Measurements from ENCODE around the gene EIF4E.
"Not testable (repeated sequence)": the region's sequence is repeated elsewhere in the genome, so short reads cannot be mapped to it uniquely, and the experiment has no call there.

EIF4E gene

GRCh38 chr4:98929341-98930267, 671 bp upstream of the EIF4E start:
- no peak for TF ChIP-seq CTCF (IDR thresholded peaks at IDR 0.05; ENCODE audit: low read depth, low read length)
- DNase-seq = peak; percentile 44
- H3K9me3 ChIP-seq = no peaks in the 10 kb centered on the region
- peak overlapping the region; percentile 93 for H3K4me3 ChIP-seq (ENCODE audit: low read depth, low read length)
- no peaks in the 10 kb centered on the region for H3K27me3 ChIP-seq
- H3K36me3 ChIP-seq = peaks cover 21% of the 10 kb centered on the region
- H3K4me1 ChIP-seq = no peaks in the 10 kb centered on the region

GRCh38 chr4:98928131-98928504, 815 bp downstream of the EIF4E start:
- no peak for TF ChIP-seq CTCF (IDR thresholded peaks at IDR 0.05; ENCODE audit: low read depth, low read length)

GRCh38 chr4:98926257-98926656, 2.7 kb downstream of the EIF4E start:
- H3K27me3 ChIP-seq; DNase-seq; H3K4me1 ChIP-seq; H3K9me3 ChIP-seq; H3K4me3 ChIP-seq (ENCODE audit: low read depth, low read length): not testable (repeated sequence)
- peaks cover 36% of the 10 kb centered on the region for H3K36me3 ChIP-seq

More at GRCh38 chr4:98928131-98928504, 815 bp downstream of the EIF4E start:
- H3K27me3 ChIP-seq = no peaks in the 10 kb centered on the region
- H3K4me3 ChIP-seq (ENCODE audit: low read depth, low read length) = peak overlapping the region; percentile 93
- DNase-seq = peak; percentile 89
- no peaks in the 10 kb centered on the region for H3K9me3 ChIP-seq
- no peaks in the 10 kb centered on the region for H3K4me1 ChIP-seq
- H3K36me3 ChIP-seq = peaks cover 23% of the 10 kb centered on the region

- H3K9me3 ChIP-seq = no peaks in the 10 kb centered on the region
- no peak overlapping the region for H3K4me3 ChIP-seq (ENCODE audit: low read depth, low read length)
- no peaks in the 10 kb centered on the region for H3K4me1 ChIP-seq
- DNase-seq = no peak
- no peak for TF ChIP-seq CTCF (IDR thresholded peaks at IDR 0.05; ENCODE audit: low read depth, low read length)
- H3K27me3 ChIP-seq = no peaks in the 10 kb centered on the region
- peaks cover 43% of the 10 kb centered on the region for H3K36me3 ChIP-seq
Observed at GRCh38 chr4:98921292-98921691, 7.6 kb downstream of the EIF4E start.

- Histone ChIP-seq H3K27me3 (no peaks in the 10 kb centered on the region), H3K9me3 (no peaks in the 10 kb centered on the region), H3K4me1 (no peaks in the 10 kb centered on the region), H3K4me3 (ENCODE audit: low read depth, low read length) (no peak overlapping the region), H3K36me3 (peaks cover 31% of the 10 kb centered on the region)
- no peak for DNase-seq
- TF ChIP-seq CTCF (IDR thresholded peaks at IDR 0.05; ENCODE audit: low read depth, low read length) = no peak
Observed at GRCh38 chr4:98919996-98920395, 8.9 kb downstream of the EIF4E start.

- not testable (repeated sequence) for H3K36me3 ChIP-seq; H3K4me1 ChIP-seq; H3K9me3 ChIP-seq; DNase-seq; H3K4me3 ChIP-seq (ENCODE audit: low read depth, low read length); H3K27me3 ChIP-seq
Observed at GRCh38 chr4:98910728-98911127, 18.2 kb downstream of the EIF4E start.

- Histone ChIP-seq H3K27me3 (no peaks in the 10 kb centered on the region), H3K4me3 (ENCODE audit: low read depth, low read length) (no peak overlapping the region), H3K36me3 (no peaks in the 10 kb centered on the region; the same call in none of the 2 replicates), H3K9me3 (no peaks in the 10 kb centered on the region), H3K4me1 (no peaks in the 10 kb centered on the region; the same call in 1 of the 2 replicates)
- TF ChIP-seq CTCF (IDR thresholded peaks at IDR 0.05; ENCODE audit: low read depth, low read length) = no peak
- DNase-seq = no peak
Observed at GRCh38 chr4:98909646-98910401, 19.1 kb downstream of the EIF4E start.
